Measurements from ENCODE around the gene GPR180. TPM values are rescaled to one million over a fixed set of nuclear protein-coding genes. Genes with fewer than 3 reads are reported as not detected.

GPR180 gene
- total RNA-seq, result 10 to 100 TPM in 2 of 4 donors, 1 to 10 TPM in 2; 5.3 to 33.4 (median 12.9) TPM

DNA sequence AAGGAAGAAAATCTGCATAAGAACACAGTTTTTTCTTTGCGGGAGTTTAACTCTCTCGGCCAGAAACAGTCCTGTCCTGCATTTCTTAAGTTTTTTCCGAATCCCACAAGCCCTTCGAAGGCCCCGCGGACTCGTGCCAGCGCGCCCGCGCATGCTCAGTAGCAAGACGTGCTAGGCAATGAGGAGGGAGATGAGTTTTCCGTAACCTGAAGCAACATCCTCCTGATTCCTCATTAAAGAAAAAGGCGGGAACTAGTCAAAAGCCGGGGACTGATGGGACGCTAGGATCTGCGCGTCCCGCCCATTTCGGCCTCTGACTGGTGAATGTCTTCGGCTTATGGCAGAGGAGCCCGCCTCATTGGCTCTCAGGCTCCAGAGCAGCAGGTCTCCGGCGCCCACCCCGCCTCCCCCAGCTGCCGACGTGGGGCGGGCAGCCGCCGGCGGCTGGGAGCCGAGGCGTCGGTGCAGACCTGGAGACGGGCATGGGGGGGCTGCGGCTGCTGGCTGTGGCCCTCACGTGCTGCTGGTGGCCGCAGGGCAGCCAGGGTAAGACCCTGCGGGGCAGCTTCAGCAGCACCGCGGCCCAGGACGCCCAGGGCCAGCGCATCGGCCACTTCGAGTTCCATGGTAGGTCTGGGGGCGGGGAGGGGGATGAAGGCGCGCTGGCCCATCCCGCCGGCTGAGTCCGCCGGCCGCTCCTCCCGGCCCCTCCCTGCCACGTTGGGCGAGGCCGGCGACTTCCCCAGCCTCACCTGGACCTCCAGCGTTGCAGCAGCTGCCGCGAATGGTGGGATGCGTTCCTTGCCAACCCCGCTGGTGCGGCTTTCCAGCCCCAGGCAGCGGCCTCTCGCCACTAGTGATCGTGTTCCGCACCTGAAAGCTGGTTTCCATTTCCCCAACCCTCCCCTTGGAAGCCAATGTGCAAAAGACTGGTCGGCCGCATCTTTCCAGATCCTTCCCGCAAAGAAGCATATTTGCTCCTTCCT is at the start of gene GPR180:
GPR180 (plus strand) TSS at position 412 of the 986 bp plus-strand sequence; CDS start at position 483, 71 bp downstream.
- peak; percentile 100 for ATAC-seq (ENCODE audit: low FRiP score)
- TF ChIP-seq CTCF (IDR thresholded peaks at IDR 0.05), result no peak
- DNase-seq (ENCODE audit: low spot score), result peak; percentile 68

GRCh38 chr13:94552095-94552494 is 49.6 kb upstream of the GPR180 start:
- DNase-seq (ENCODE audit: low spot score), result no peak
- TF ChIP-seq CTCF (IDR thresholded peaks at IDR 0.05), result no peak
- no peak for ATAC-seq (ENCODE audit: low FRiP score)

GRCh38 chr13:94553766-94554165 is 47.9 kb upstream of the GPR180 start:
- no peak for DNase-seq (ENCODE audit: low spot score)
- ATAC-seq (ENCODE audit: low FRiP score), result no peak
- no peak for TF ChIP-seq CTCF (IDR thresholded peaks at IDR 0.05)

DNA sequence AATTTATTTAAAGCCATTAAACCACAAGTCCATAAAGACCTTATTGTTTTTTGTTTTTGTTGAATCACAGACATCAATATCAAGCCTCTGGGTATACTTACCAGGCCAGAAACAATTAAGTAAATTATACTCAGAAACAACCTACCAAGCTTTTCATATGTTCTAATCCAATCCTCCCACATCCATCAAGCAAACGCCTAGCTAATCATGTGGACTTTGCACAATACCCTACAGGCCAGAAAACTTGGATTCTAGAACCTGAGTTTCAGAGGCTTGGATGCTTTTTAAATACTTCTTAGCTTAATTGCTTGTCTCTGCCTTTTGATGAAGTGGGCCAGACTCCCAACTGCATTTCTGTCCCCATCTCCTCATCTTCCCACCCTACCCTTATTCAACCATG is 45.6 kb upstream of the GPR180 start:
- ATAC-seq (ENCODE audit: low FRiP score) (no peak), DNase-seq (ENCODE audit: low spot score) (no peak)
- no peak for TF ChIP-seq CTCF (IDR thresholded peaks at IDR 0.05)

DNA sequence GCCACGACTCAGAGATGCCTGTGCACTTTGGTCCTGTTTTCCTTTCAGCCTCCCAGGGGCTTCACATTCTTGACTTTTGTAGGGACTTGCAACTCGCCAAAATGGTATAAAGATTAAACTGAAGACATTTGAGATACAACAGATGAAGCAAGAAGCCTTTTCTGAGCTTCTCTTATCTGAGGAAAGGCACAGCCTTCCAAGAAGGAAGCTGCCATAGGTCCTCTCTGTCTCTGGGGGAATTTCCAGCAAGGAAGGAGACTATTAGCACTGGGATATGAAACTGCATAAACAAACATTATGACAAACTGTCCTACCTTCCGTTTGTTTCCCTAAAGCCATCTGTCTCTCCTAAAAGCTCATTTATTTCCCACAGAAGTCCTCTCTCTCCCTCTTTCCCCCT is 45.0 kb upstream of the GPR180 start:
- no peak for ATAC-seq (ENCODE audit: low FRiP score)
- DNase-seq (ENCODE audit: low spot score), result no peak
- TF ChIP-seq CTCF (IDR thresholded peaks at IDR 0.05), result no peak

DNA sequence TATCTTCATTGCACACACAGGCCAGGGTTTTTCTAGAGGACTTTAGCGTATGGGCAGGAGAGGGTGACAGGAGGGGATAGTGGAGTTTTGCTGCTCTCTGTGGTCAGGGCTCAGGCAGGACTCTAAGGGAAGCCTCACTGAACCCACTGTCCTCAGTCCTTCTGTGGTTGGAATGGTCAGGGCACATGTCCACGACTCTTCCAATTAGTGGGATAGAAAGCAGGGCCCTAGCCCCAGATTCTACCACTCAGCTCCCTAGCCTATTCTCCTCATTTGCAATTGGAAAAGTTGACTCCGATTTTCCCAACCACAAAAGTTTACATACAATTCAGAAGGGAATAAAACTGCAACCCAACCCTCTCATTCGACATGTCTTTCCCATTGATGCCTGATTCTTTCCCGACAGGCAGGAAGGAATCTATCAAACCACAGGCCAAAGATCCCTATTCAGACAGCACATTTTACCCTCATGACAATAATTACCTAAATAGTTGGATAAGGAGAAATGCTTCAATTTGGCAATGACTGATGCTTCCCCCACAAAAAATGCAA is 43.9 kb upstream of the GPR180 start:
- no peak for TF ChIP-seq CTCF (IDR thresholded peaks at IDR 0.05)
- no peak for ATAC-seq (ENCODE audit: low FRiP score)
- DNase-seq (ENCODE audit: low spot score), result no peak

Data from omental fat pad (tissue), 4 donors.